HepG2 (cell line): Measurements from ENCODE around the gene CNTNAP1. TPM values are rescaled to one million over a fixed set of nuclear protein-coding genes. Genes with fewer than 3 reads are reported as not detected.
A peak's percentile ranks its signal among the peaks of the same experiment; 100 is the strongest.

Source experiments
- ATAC-seq: fragments of 200-7000 bp; cut with Tn5 transposase; 3 replicates; pipeline ENCODE4 v1.9.1; 2020; ENCODE audit warnings: mild to moderate bottlenecking, moderate library complexity
- BruUV-seq: library from RNA; stranded (reverse); fragments of 400-500 nt; replicated peaks from 2 replicates; lab custom pipeline; 2021; lab: Mats Ljungman, UMichigan
- CTCF ChIA-PET: fragments of 300-600 bp; formaldehyde crosslinking; extraction: SDS; loops from one replicate; lab custom pipeline; 2021; ENCODE audit warnings: low total read pairs, inconsistent platforms, low intra/inter-chr PET ratio; lab: Yijun Ruan, JAX
- POLR2A ChIA-PET: fragments of 350-600 bp; sonication (Branson Sonifier 250); formaldehyde crosslinking; loops from one replicate; lab custom pipeline; 2020; ENCODE audit warnings: antibody characterized with exemption, inconsistent platforms; lab: Yijun Ruan, JAX
- DNase-seq: peaks from one replicate; pipeline ENCODE4 v3.0.0-alpha.2; 2015; ENCODE audit warnings: low spot score
- FAIRE-seq: peaks from 3 replicates; lab custom pipeline; 2011; peaks lifted over from hg19 to GRCh38; lab: Jason Lieb, UNC
- H2AFZ ChIP-seq: one replicate; pipeline ENCODE4 v1.6.1; 2011; ENCODE audit warnings: low read length, inconsistent platforms
- H3K27ac ChIP-seq: fragments of 300-600 bp; 3 replicates; pipeline ENCODE4 v1.8.0; 2011; ENCODE audit warnings: mixed run types, mild to moderate bottlenecking, mixed read lengths, low read length, inconsistent platforms; ENCODE audit not compliant: insufficient read depth; ENCODE audit errors: extremely low read length
- H3K27me3 ChIP-seq, 2 experiments: fragments of 200-600 bp in 1 of 2; 2 replicates in 1 of 2; 3 replicates in 1 of 2; pipeline versions ENCODE4 v1.6.0 to v1.8.0; 2011; ENCODE audit warnings: low read length in 2 of 2, mild to moderate bottlenecking in 2 of 2, moderate library complexity in 2 of 2, inconsistent platforms in 1 of 2; ENCODE audit not compliant: insufficient read depth in 2 of 2, control insufficient read depth in 1 of 2
- H3K36me3 ChIP-seq, 2 experiments: fragments of 200-600 bp in 1 of 2; replicated peaks in 1 of 2; 2 replicates in 1 of 2; 3 replicates in 1 of 2; pipeline versions ENCODE4 v1.5.1 to v1.8.0; 2011; ENCODE audit warnings: low read length in 2 of 2, inconsistent platforms in 1 of 2; ENCODE audit not compliant: insufficient read depth in 2 of 2, control insufficient read depth in 1 of 2
- H3K4me1 ChIP-seq: 2 replicates; pipeline ENCODE4 v1.5.1; 2012; ENCODE audit warnings: low read length, inconsistent platforms; ENCODE audit not compliant: insufficient read depth
- H3K4me2 ChIP-seq: 2 replicates; pipeline ENCODE4 v1.6.0; 2011; ENCODE audit warnings: low read depth, low read length, inconsistent platforms
- H3K4me3 ChIP-seq, 3 experiments: fragments of 200-600 bp in 1 of 3; sonication (generic), shearing (Covaris generic) in 1 of 3; replicated peaks in 1 of 3; 2 replicates each; pipeline ENCODE4 v1.5.1; 2011 to 2016; ENCODE audit warnings: low read length in 3 of 3, inconsistent platforms in 2 of 3, low read depth in 2 of 3, mild to moderate bottlenecking in 2 of 3, control low read depth in 1 of 3, mixed read lengths in 1 of 3; ENCODE audit not compliant: insufficient read depth in 1 of 3
- H3K79me2 ChIP-seq: one replicate; pipeline ENCODE4 v1.6.1; 2011; ENCODE audit warnings: low read length, inconsistent platforms; ENCODE audit not compliant: insufficient read depth
- H3K9ac ChIP-seq: 2 replicates; pipeline ENCODE4 v1.6.0; 2011; ENCODE audit warnings: mild to moderate bottlenecking, low read depth, low read length, inconsistent platforms; ENCODE audit not compliant: insufficient read depth
- H3K9me3 ChIP-seq: 2 replicates; pipeline ENCODE4 v1.5.1; 2012; ENCODE audit warnings: mild to moderate bottlenecking, low read length
- H4K20me1 ChIP-seq: 2 replicates; pipeline ENCODE4 v1.6.0; 2011; ENCODE audit warnings: inconsistent platforms, mild to moderate bottlenecking, low read length, moderate library complexity; ENCODE audit not compliant: insufficient read depth
- AGO2 ChIP-seq: fragments of 200-400 bp; formaldehyde crosslinking; optimal IDR thresholded peaks from 2 replicates; pipeline ENCODE3; 2017; ENCODE audit warnings: mild to moderate bottlenecking, low read depth, low read length, moderate library complexity
- ATF7 ChIP-seq, 2 experiments: fragments of 450-650 bp in 1 of 2; sonication (generic) in 1 of 2; formaldehyde crosslinking in 1 of 2; IDR thresholded peaks; 2 replicates each; pipeline versions ENCODE4 v1.4.0 to v1.6.1; 2016 to 2020; ENCODE audit warnings: antibody characterized with exemption in 1 of 2, mild to moderate bottlenecking in 1 of 2, missing genetic modification reagents in 1 of 2
- CSRNP1 ChIP-seq: sonication (generic); formaldehyde crosslinking; IDR thresholded peaks from 2 replicates; pipeline ENCODE4 v1.8.1; 2023; ENCODE audit warnings: mild to moderate bottlenecking, missing genetic modification reagents
- HOXD1 ChIP-seq: sonication (generic); formaldehyde crosslinking; IDR thresholded peaks from 2 replicates; pipeline ENCODE4 v1.5.0; 2020; ENCODE audit warnings: missing genetic modification reagents
- KDM1A ChIP-seq: IDR thresholded peaks from 2 replicates; pipeline ENCODE4 v1.6.1; 2016; ENCODE audit warnings: missing compliant biosample characterization
- PITX1 ChIP-seq: sonication (generic); formaldehyde crosslinking; IDR thresholded peaks from 2 replicates; pipeline ENCODE4 v1.5.1; 2020; ENCODE audit warnings: mild to moderate bottlenecking, missing genetic modification reagents
- RBFOX2 ChIP-seq: fragments of 200-400 bp; formaldehyde crosslinking; IDR thresholded peaks from 2 replicates; pipeline ENCODE4 v1.6.1; 2017; ENCODE audit warnings: low read depth, mild to moderate bottlenecking, low read length
- SCMH1 ChIP-seq: sonication (generic); formaldehyde crosslinking; IDR thresholded peaks from 2 replicates; pipeline ENCODE4 v1.9.0; 2021; ENCODE audit warnings: missing genetic modification reagents, mild to moderate bottlenecking, borderline replicate concordance
- ZBTB42 ChIP-seq: sonication (generic); formaldehyde crosslinking; IDR thresholded peaks from 2 replicates; pipeline ENCODE4 v1.5.0; 2020; ENCODE audit warnings: mild to moderate bottlenecking, missing genetic modification reagents
- ZNF33B ChIP-seq: sonication (generic); formaldehyde crosslinking; IDR thresholded peaks from 2 replicates; pipeline ENCODE4 v1.5.1; 2020; ENCODE audit warnings: mild to moderate bottlenecking, missing genetic modification reagents
- WGBS: methylation state at CpG from one replicate; pipeline ENCODE4 v1.1.6; 2017; ENCODE audit warnings: low lambda C conversion rate; 5-methylcytosine and 5-hydroxymethylcytosine counted together
- in situ Hi-C: cut with HindIII; loops from 2 replicates; pipeline ENCODE4 v1.10.0; 2017; ENCODE audit warnings: low pct_unique_long_range_greater_than_20kb; ENCODE audit not compliant: extremely low pct_ligation_motif_present
- intact Hi-C: fragments of 100-400 bp; cut with micrococcal nuclease; formaldehyde crosslinking; loops from one replicate; pipeline ENCODE4 v1.10.0; 2022; ENCODE audit not compliant: unreplicated experiment
- polyA plus RNA-seq, 8 experiments: library from polyadenylated mRNA; depleted of rRNA in 3 of 8; stranded (reverse) in 7 of 8; unstranded in 1 of 8; fragments of >200 nt; fragmentation: Illumina TruSeq in 4 of 8; extraction: Trizol in 4 of 8; gene quantifications; 2 replicates each; pipeline versions ENCODE4 v1.2.1 to v1.2.3, GENCODE V29; 2011 to 2016; ENCODE audit warnings: low read depth in 4 of 8, missing spikeins in 1 of 8, mixed read lengths in 1 of 8; ENCODE audit not compliant: insufficient read depth in 1 of 8
- total RNA-seq, 5 experiments: library from RNA; depleted of rRNA; stranded (reverse); fragments of >200 nt; fragmentation: Illumina TruSeq; extraction: Trizol; gene quantifications; 2 replicates each; pipeline ENCODE4 v1.2.3, GENCODE V29; 2016; ENCODE audit warnings: low read depth in 1 of 5

Gene CNTNAP1
- total and polyA plus RNA-seq, 2 of the 13 experiments (the other 11 are each of a cell fraction or from before 2014, with no cell fraction given) = 4.5 to 7.7 TPM

GRCh38 chr17:42660692-42661345, 21.5 kb upstream of the CNTNAP1 start (continued):
- no peak for TF ChIP-seq CSRNP1 (CRISPR knock-in tag)
- no peak for TF ChIP-seq ZNF33B (CRISPR knock-in tag)
- TF ChIP-seq HOXD1 (CRISPR knock-in tag) = no peak

- Histone ChIP-seq H3K4me3 (no peak overlapping the region), H3K9ac (no peak overlapping the region), H3K4me1 (peaks cover 34% of the 10 kb centered on the region), H3K36me3 (peaks cover 12 to 47% of the 10 kb centered on the region in 2 experiments), H3K79me2 (no peaks in the 10 kb centered on the region), H3K9me3 (no peaks in the 10 kb centered on the region), H2AFZ (no peak overlapping the region), H3K27me3 (no peaks in the 10 kb centered on the region), H3K27ac (no peak overlapping the region), H4K20me1 (no peaks in the 10 kb centered on the region), H3K4me2 (no peak overlapping the region)
- TF ChIP-seq ATF7 (IDR thresholded peaks at IDR 0.05) (peak; percentile 56), ATF7 (CRISPR knock-in tag; IDR thresholded peaks at IDR 0.05) (no peak), SCMH1 (no peak), PITX1 (CRISPR knock-in tag) (no peak), ZBTB42 (CRISPR knock-in tag) (no peak), RBFOX2 (peak; percentile 35; the same call in 1 of the 2 replicates), AGO2 (peak; percentile 61), KDM1A (CRISPR knock-in tag) (no peak)
- ATAC-seq (no peak; the same call in 2 of the 3 replicates), DNase-seq (no peak), FAIRE-seq (no peak)
- intact Hi-C loops (no loop called here), in situ Hi-C loops (no loop called here)
- 92% methylated on average over 14 of the region's 14 CpGs for WGBS
- ChIA-PET CTCF (no interaction called here), POLR2A (no interaction called here)
- BruUV-seq = no TSS peak
Measured at GRCh38 chr17:42665581-42666001, 16.7 kb upstream of the CNTNAP1 start.
